ENCODE measurements around the gene LCA5L. TPM values are rescaled to one million over a fixed set of nuclear protein-coding genes. Genes with fewer than 3 reads are reported as not detected.

The LCA5L gene
- total and polyA plus RNA-seq, 2 of the 13 experiments (the other 11 are each of a cell fraction or from before 2014, with no cell fraction given), result 0.13 to 0.55 TPM

GRCh38 chr21:39385299-39386145 lies 60.1 kb downstream of the LCA5L start (continued):
- TF ChIP-seq FOXC1 (CRISPR knock-in tag; IDR thresholded peaks at IDR 0.05; ENCODE audit: borderline replicate concordance) (no peak; the same call in 1 of the 2 replicates), E2F2 (CRISPR knock-in tag; IDR thresholded peaks at IDR 0.05; ENCODE audit: borderline replicate concordance) (no peak; the same call in 1 of the 2 replicates), ZNF451 (CRISPR knock-in tag; IDR thresholded peaks at IDR 0.05) (peak; percentile 73; the same call in 1 of the 2 replicates), NFYC (CRISPR knock-in tag; IDR thresholded peaks at IDR 0.05) (no peak), ZMYM4 (CRISPR knock-in tag; IDR thresholded peaks at IDR 0.05) (peak; percentile 67), ZNF142 (CRISPR knock-in tag; IDR thresholded peaks at IDR 0.05) (no peak), ATF1 (CRISPR knock-in tag; IDR thresholded peaks at IDR 0.05) (no peak), NFATC3 (CRISPR knock-in tag; IDR thresholded peaks at IDR 0.05) (no peak), ZMYM3 (CRISPR knock-in tag; IDR thresholded peaks at IDR 0.05) (no peak), FOXP1 (IDR thresholded peaks at IDR 0.05) (no peak), FOXP1 (CRISPR knock-in tag; IDR thresholded peaks at IDR 0.05) (peak; percentile 36), HOXA5 (CRISPR knock-in tag; IDR thresholded peaks at IDR 0.05) (0 out of 2 replicates have a peak, but pooled peaks have one; percentile 72), HMGXB4 (CRISPR knock-in tag; IDR thresholded peaks at IDR 0.05; ENCODE audit: borderline replicate concordance in 1 of 2, low read depth in 1 of 2) (peak in 1 of 2 experiments; percentile 43; a peak in 2 of 4 replicates), TRAFD1 (CRISPR knock-in tag; IDR thresholded peaks at IDR 0.05; ENCODE audit: borderline replicate concordance) (peak; percentile 71; the same call in 1 of the 2 replicates), ATF7 (IDR thresholded peaks at IDR 0.05) (no peak), ATF7 (CRISPR knock-in tag; IDR thresholded peaks at IDR 0.05) (0 out of 2 replicates have a peak, but pooled peaks have one; percentile 44), ZNF510 (CRISPR knock-in tag; IDR thresholded peaks at IDR 0.05; ENCODE audit: low read depth) (0 out of 2 replicates have a peak, but pooled peaks have one; percentile 48), JUND (CRISPR knock-in tag; IDR thresholded peaks at IDR 0.05) (no peak), ZFP62 (CRISPR knock-in tag; IDR thresholded peaks at IDR 0.05) (no peak), ELF3 (CRISPR knock-in tag; IDR thresholded peaks at IDR 0.05) (no peak)
